HAP-1 (cell line): Measurements from ENCODE around the gene C3AR1.

ENCODE experiments used
- DNase-seq, 2 experiments: peaks; one replicate each; pipeline ENCODE4 v3.0.0-alpha.2; 2016 to 2020; ENCODE audit warnings: low spot score in 2 of 2
- H3K27me3 ChIP-seq: fragments of 250-450 bp; sonication (Bioruptor Pico); 2 replicates; pipeline ENCODE4 v1.5.1; 2020; ENCODE audit warnings: low read depth, mild to moderate bottlenecking, moderate library complexity
- H3K36me3 ChIP-seq: fragments of 250-450 bp; sonication (Bioruptor Pico); replicated peaks from 2 replicates; pipeline ENCODE4 v1.5.1; 2020; ENCODE audit warnings: mild to moderate bottlenecking
- H3K4me1 ChIP-seq: fragments of 250-450 bp; sonication (Bioruptor Pico); 2 replicates; pipeline ENCODE4 v1.5.1; 2020; ENCODE audit warnings: mild to moderate bottlenecking
- H3K4me3 ChIP-seq: fragments of 250-450 bp; sonication (Bioruptor Pico); 2 replicates; pipeline ENCODE4 v1.5.1; 2020; ENCODE audit warnings: mild to moderate bottlenecking, moderate library complexity
- H3K9me3 ChIP-seq: fragments of 250-450 bp; sonication (Bioruptor Pico); 2 replicates; pipeline ENCODE4 v1.5.1; 2020; ENCODE audit warnings: mild to moderate bottlenecking, moderate library complexity
- in situ Hi-C: fragments of 300-500 bp; cut with MboI; formaldehyde crosslinking; loops from 3 replicates; pipeline ENCODE4 v1.14.3; 2020; ENCODE audit warnings: low sequenced_read_pairs, inconsistent platforms, mixed read lengths

C3AR1 gene

DNA sequence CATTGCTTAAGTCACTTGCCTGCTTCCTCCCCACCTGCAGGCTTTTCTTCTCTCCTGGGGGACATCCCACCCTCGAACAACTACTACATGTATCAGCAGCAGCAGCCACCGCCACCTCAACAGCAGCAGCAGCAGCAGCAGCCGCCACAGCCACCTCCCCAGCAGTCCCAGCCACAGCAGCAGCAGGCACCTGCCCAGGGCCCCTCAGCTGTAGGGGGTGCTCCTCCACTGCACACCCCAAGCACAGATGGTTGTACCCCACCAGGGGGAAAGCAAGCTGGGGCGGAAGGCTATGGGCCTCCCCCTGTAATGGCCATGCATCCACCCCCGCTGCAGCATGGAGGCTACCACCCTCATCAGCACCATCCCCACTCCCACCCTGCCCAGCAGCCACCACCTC is 18.3 kb downstream of the C3AR1 start:
- Histone ChIP-seq H3K27me3 (no peaks in the 10 kb centered on the region), H3K4me3 (no peak overlapping the region), H3K9me3 (no peaks in the 10 kb centered on the region), H3K36me3 (peaks cover 53% of the 10 kb centered on the region), H3K4me1 (no peaks in the 10 kb centered on the region)
- in situ Hi-C loops, result no loop called here
- no peak for DNase-seq

DNA sequence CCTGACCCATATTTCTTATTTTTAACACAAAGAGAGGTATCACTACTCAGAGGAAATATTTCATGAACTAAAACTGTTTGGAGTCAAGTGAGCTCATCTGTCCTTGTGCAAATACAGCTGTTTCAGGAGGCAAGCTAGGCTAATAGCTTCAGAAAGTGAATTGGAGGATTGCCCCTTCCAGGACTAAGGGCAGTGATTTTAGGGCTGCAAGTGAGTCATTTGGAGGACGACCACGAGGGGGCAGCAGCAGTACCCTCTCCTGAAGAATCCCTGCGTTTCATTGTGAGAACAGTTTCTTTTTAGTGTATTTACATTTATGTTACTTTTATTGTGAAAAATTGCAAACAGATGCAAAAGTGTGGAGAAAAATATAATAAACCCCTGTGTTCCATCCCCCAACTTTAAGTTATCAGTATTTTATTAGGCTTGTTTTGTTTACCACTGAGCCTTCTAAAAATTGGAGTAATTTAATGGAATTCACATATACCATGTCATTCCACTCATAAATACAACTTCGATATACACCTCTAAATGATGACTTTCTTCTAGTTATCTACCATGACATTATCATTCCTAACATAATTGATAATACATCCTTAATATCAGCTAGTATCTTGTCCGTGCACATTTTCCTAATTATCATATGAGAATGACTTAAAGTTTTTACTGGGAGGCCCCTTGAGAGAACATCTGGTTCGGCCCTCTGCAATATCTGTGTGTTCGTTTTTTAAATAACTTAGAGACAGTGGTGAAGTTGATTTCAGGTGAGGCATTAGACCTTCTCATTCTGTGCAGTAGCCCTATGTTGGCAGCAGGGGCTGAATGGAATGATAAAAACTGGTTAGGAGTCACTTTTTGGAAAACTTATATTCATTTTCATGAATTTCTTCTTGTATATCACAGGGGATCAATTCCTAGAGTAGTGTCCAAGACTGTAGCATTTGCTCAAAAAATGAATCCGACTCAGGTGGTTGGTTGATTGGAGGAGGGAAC is 19.9 kb downstream of the C3AR1 start:
- H3K27me3 ChIP-seq, result no peaks in the 10 kb centered on the region
- in situ Hi-C loops, result no loop called here
- no peaks in the 10 kb centered on the region for H3K9me3 ChIP-seq
- peaks cover 46% of the 10 kb centered on the region for H3K36me3 ChIP-seq
- H3K4me1 ChIP-seq, result no peaks in the 10 kb centered on the region
- DNase-seq, result peak; percentile 67 to 87
- no peak overlapping the region for H3K4me3 ChIP-seq

DNA sequence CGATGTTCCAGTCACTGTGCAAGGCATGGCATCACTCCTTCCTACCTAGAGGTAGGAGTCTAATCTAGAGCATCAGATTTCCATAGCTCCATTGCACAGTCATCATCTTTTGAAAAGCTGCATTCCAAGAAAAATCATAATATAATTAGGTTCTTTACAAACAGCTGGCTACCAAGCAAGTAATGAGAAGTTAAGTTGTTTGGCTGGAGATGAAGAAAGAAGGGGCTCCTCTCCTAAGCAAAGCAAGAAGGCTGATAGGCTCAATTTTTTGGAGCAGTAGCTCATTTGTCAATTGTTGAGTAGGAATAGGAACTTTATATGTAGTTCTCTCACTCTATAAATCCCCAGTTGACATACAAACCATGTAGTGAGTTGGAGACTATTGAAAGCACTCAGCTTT is 25.4 kb downstream of the C3AR1 start:
- Histone ChIP-seq H3K4me3 (no peak overlapping the region), H3K27me3 (no peaks in the 10 kb centered on the region), H3K4me1 (no peaks in the 10 kb centered on the region), H3K36me3 (peaks cover 29% of the 10 kb centered on the region), H3K9me3 (no peaks in the 10 kb centered on the region)
- in situ Hi-C loops, result no loop called here
- no peak for DNase-seq

DNA sequence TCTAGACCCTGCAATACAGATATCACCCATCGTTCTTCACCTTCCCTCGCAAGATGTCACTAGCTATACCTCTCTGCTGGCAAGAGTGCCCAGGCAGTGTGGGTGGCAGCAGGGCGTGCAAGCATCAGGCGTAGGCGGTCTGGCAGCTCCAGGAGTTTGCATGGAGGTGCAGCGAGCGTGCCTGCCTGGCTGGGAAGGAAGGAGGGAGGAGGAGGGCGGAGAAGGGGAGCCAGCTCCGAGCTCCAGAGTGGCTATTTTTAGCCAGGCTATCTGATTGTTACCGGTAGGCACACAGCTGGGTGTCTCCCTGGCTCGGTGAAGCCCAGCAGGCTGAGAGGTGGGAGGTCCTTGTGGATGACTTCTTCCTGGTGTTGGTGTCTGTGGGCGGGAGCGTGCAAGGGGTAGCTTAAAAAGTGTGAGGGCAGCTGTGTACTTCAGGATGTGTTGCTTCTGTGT is 27.5 kb downstream of the C3AR1 start:
- Histone ChIP-seq H3K4me3 (no peak overlapping the region), H3K27me3 (no peaks in the 10 kb centered on the region), H3K4me1 (peaks cover 12% of the 10 kb centered on the region), H3K36me3 (peaks cover 17% of the 10 kb centered on the region), H3K9me3 (no peaks in the 10 kb centered on the region)
- peak in 1 of 2 experiments; percentile 38 for DNase-seq
- in situ Hi-C loops, result no loop called here

DNA sequence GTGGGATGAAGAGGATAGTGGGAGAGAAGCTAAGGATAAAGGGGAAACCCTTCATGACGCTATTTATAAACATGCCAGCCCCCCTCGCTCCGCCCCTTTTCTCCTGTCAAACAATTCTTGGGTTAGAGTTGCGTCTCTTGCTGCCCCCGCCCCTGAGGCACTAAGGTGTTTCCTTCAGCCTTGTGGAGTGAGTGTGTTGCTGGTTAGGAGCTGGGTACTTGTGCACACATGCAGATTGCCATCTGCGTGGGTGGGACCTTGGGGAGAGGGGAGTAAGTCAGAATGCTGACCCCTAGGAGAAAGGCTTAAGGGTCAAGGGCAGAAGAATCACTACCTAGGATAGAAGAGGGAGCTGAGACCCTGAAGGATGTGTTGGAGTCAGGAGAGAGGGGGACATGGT is 28.2 kb downstream of the C3AR1 start:
- Histone ChIP-seq H3K36me3 (peaks cover 12% of the 10 kb centered on the region), H3K4me1 (peaks cover 15% of the 10 kb centered on the region), H3K4me3 (no peak overlapping the region), H3K27me3 (no peaks in the 10 kb centered on the region), H3K9me3 (no peaks in the 10 kb centered on the region)
- DNase-seq, result no peak
- in situ Hi-C loops, result no loop called here

DNA sequence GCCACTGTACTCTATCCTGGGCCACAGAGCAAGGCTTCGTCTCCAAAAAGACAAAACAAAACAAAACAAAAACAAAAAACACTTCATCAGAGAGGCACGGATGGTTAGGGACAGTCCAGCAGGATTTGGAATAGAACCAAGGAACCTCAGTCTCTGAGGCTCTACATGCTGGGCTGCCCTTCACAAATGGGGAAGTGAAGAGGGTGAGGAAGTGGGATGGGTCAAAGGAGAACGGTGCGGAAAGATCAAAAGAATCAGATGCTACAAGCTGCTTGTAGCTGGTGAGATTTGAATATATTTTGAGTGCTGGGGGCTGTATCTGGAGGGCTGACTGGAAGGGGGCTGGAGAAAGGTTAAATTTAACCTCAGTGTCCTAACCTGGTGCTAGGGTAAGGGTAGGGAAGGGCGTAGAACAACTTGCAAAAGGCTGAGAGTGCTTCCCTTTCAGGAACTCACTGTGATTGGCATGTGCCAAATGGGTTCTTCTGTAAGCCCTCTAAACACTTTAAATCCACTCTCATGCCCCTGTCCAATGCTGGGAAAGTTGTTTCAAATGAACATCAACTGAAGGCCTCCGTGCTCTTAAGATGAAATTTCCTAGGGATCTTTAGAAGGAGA is 29.0 kb downstream of the C3AR1 start:
- in situ Hi-C loops, result no loop called here
- no peak for DNase-seq
- Histone ChIP-seq H3K4me3 (no peak overlapping the region), H3K4me1 (peaks cover 15% of the 10 kb centered on the region), H3K9me3 (no peaks in the 10 kb centered on the region), H3K36me3 (peaks cover 8% of the 10 kb centered on the region), H3K27me3 (no peaks in the 10 kb centered on the region)

DNA sequence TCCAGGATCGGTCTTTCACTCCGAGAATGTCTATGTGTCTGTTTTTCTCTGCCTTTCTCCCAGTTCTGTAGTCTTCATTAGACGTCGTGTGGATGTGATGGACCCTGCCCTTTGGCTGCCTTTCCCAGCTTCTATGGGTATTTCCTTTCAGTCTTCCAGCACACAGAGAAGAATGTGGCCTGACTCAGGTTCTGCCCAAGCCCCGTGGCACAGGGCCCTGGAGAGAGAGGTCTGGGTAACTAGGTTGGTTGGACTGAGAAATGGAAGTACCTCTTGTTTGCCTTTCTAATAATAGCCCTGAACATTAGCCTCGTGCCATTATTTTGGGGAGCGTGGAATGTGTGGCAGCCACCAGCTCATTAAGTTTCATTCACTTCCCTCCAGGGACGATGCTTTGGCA is 29.8 kb downstream of the C3AR1 start:
- in situ Hi-C loops, result no loop called here
- peaks cover 17% of the 10 kb centered on the region for H3K4me1 ChIP-seq
- no peaks in the 10 kb centered on the region for H3K9me3 ChIP-seq

DNA sequence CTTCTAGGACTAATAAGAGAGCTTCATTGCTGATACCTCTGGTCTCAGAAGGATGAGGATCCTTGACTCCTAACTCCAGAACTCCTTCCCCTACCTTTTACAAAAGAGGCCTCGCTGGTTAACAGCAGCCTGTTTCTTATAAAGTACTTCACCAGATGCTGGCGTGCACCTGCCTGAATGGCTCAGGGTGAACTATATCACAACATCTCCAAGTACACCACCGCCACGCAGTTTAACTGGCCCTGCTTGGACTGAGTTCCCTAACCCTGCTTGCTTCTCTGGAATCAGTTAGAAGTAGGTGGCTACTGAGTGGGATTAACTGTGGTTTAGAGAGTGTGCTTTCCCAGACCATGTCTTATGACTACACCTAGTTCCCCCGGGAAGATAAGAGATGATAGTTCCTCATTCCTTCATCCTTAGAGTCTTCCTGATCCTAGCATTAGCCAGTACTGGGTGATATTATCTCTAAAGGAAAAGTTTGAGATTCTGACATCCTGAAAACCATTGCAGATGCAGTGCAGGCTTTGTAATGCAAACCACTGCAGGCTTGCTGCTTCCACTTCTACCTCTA is 30.6 kb downstream of the C3AR1 start:
- in situ Hi-C loops, result no loop called here
- Histone ChIP-seq H3K4me3 (no peak overlapping the region), H3K27me3 (no peaks in the 10 kb centered on the region), H3K36me3 (peaks cover 3% of the 10 kb centered on the region), H3K4me1 (peaks cover 17% of the 10 kb centered on the region), H3K9me3 (no peaks in the 10 kb centered on the region)
- no peak for DNase-seq

More for the DNA sequence above, 29.8 kb downstream of the C3AR1 start:
- H3K36me3 ChIP-seq, result peaks cover 6% of the 10 kb centered on the region
- no peaks in the 10 kb centered on the region for H3K27me3 ChIP-seq
- no peak for DNase-seq
- H3K4me3 ChIP-seq, result no peak overlapping the region

DNA sequence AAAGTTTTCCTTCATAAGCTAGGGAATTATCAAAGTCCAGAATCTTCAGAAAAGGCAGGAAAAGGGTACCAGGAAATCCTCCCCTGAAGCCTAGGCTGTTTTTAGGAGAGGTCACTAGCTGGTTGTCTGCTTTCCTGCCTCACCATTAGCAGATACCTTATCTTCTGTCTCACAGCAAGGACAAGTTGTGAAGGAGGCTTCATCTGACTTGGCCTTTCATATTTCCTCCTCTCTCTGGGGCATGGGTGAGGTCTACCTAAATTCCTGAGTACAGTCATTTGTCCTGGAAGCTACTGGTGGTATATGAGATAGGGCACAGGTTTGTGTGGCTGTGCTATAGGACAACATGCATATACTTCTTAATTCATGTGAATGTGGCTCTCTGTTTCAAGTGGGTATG is 31.4 kb downstream of the C3AR1 start:
- in situ Hi-C loops, result no loop called here
- Histone ChIP-seq H3K4me1 (peaks cover 17% of the 10 kb centered on the region), H3K27me3 (no peaks in the 10 kb centered on the region), H3K4me3 (peak overlapping the region; percentile 77; the same call in 1 of the 2 replicates), H3K9me3 (no peaks in the 10 kb centered on the region), H3K36me3 (no peaks in the 10 kb centered on the region; the same call in 1 of the 2 replicates)
- DNase-seq, result no peak

DNA sequence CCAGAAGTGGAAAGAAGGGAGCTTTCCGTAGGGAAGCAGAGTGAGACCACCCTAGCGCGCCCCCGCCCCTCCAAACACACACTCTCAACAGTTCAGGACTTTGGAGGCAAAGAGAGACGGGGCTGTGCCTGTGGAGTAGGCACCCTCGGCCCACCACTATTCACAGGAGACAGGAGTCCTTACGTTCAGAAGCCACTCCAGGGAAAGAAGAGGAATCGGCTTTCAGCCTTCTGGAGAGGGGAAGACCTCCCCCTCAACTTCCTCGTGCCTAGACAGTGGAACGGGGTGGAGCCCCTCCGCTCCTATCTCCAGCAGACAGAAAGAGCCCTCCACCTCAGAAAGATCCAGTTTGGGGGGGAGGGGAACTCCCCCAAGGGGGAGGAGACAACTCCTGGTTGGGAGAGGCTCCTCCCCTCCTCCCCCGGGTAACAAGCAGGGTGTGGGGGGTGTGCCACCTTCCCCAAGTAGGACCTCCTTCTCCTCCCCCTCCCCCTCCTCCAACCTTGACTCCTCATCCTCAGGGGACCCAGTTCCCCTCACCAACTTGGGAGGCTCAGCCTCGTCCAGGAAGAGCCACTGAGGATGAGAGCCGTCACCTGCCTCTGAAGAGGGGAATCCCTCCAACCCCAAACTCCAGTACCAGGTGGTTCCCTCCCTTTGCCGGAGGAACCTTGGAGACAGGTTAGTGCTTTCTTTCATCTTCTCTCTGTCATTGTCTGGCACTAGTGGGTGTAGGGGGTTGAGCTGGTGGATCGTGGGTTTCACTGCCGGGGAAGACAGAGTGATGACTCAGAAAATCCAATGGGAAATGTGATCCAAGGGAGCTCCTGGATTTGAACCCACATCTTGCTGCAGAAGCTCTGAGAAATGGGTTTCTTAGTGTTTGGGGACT is 32.8 kb downstream of the C3AR1 start:
- DNase-seq, result peak; percentile 32 to 72
- in situ Hi-C loops, result no loop called here
- Histone ChIP-seq H3K9me3 (no peaks in the 10 kb centered on the region), H3K27me3 (no peaks in the 10 kb centered on the region), H3K4me3 (peak overlapping the region; percentile 77), H3K36me3 (no peaks in the 10 kb centered on the region; the same call in 1 of the 2 replicates), H3K4me1 (peaks cover 17% of the 10 kb centered on the region)

DNA sequence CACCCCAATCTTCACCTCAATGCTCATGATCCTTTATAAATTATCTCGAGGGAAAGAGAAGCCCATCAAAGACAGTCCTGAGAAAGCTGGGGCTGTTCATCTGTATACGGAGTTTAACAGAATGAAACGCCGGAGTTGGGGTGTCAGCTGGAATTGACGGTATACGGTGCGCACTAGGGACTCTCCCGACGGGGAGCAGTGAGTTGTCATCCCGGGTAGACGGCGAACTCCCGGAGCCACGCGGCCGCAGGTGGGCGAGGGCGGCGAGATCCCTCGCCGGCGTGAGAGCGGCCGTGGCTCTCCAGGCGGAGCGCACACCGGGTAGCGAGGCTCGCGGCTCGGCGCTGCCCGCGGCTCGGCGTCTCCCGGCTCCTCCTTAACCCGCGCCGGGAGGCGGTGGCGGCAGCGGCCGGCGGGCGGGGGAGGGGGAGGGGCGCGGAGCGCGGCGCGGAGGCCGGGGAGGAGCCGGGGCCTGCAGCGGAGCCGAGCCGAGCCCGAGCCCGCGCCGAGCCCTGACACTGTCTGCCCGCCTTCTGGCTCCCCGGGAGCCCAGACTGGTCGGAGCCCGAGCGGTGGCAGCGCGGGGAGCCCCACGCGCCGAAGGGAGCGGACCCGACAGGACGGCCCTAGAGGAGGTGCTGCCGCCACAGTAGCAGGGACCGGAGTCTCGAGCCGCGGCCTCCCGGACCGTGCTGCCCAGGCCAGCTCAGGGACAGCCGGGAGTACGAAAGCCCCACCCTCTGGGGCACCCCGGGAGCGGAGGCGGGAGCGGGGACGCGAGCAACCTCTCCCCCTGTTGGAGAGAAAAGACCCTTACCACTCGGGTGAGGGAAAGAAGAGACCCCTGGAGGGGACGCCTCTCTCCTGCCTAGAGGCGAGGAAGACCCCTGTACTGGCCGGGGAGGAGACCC is 33.7 kb downstream of the C3AR1 start, which contains the start of gene FOXJ2:
TSS of gene FOXJ2 (plus strand) at position 475 of the 911 bp plus-strand sequence. CDS start 7,117 bp downstream, outside the sequence.
- in situ Hi-C loops, result no loop called here
- peak; percentile 43 to 81 for DNase-seq
- no peaks in the 10 kb centered on the region; the same call in 1 of the 2 replicates for H3K36me3 ChIP-seq
- peak within 1 kb of the TSS; percentile 77 for H3K4me3 ChIP-seq
- H3K4me1 ChIP-seq, result peaks cover 17% of the 10 kb centered on the region
- H3K27me3 ChIP-seq, result no peaks in the 10 kb centered on the region
- H3K9me3 ChIP-seq, result no peaks in the 10 kb centered on the region

DNA sequence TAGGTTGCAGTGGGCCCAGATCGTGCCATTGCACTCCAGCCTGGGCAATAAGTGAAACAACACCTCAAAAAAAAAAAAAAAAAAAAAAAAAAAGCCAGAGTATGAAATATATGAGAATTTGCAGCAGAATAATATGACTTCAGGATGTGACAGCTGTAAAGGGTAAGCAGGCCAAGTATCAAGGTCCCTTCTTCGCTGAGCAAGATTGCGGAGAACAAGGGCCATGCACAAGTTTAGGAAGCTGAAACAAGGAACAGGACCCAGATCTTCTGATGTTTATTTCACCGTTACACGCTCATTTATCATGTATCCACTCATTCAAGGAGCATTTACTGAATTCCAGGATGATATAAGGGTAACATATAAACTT is 34.3 kb downstream of the C3AR1 start:
- no peak for DNase-seq
- no peaks in the 10 kb centered on the region for H3K9me3 ChIP-seq
- H3K4me3 ChIP-seq, result peak overlapping the region; percentile 77
- H3K27me3 ChIP-seq, result no peaks in the 10 kb centered on the region
- peaks cover 17% of the 10 kb centered on the region for H3K4me1 ChIP-seq
- H3K36me3 ChIP-seq, result no peaks in the 10 kb centered on the region; the same call in 1 of the 2 replicates
- in situ Hi-C loops, result no loop called here
